Stimulated activated CD8-positive, alpha-beta memory T cell treated with anti-CD3 and anti-CD28 coated beads, Interleukin-4, amount 100 ng/mL, for 1 hour (primary cell): ENCODE data around the gene ADRB1.

Experiments used
- DNase-seq, 2 donors: peaks; one replicate each; pipeline ENCODE4 v3.0.0-alpha.2; 2020; ENCODE audit warnings: low read depth in 2 of 2, low spot score in 1 of 2

ADRB1 gene

DNA sequence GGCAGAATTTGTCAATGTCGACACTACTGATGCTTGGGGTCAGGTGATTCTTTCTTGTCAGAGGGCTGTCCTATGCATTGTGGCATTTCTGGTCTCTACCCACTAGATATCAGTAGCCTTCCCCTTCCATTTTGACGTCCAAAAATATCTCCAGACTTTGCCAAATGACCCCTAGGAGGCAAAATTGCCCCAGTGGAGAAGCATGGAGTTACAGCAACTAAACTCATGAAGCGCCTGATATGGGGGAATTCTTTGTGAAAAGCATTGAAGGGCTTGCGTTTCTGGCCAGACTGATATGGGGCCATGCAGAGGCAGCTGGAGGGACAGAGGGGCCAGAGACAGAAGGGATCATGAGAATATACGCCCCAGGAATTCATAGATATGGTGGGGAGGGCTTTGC lies 43.6 kb downstream of the ADRB1 start:
- no peak for DNase-seq

DNA sequence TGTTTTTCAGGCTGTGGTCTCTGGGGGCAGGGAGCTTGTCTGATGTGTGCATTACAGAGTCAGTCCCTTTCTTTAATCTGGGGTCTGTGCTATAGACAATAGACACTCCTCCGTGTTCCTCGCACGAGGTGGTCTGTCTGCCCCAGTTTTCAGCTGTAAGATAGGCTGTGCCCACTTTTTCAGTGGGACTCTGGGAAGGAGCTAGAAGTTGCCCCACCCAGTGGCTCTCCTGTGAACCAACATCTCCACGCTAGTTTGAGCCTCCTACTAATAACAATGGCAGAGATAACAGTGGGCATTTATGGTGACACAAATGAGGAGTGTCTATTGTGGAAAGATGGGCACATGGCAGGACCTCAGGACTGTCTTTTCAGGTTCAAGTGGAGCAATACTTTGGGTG lies 44.0 kb downstream of the ADRB1 start:
- no peak for DNase-seq

DNA sequence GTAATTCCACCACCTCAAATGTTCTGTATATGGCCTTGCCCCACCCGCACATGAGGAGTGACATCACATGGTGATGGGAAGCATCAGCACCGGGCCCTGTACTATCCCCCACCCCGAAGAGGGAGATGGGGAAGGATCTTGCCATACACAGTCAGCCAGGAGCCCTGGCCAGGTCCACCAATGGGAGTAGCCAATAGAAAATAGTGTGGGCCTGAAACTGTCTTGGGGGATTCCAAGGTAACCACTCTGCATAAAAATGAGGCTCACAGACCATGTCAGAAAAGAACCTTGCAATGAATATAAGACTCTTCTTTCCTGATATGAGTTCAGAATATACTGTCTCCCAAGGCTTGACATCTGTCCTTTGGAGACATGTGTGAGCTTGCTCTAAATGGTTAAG lies 51.1 kb downstream of the ADRB1 start:
- DNase-seq: no peak

DNA sequence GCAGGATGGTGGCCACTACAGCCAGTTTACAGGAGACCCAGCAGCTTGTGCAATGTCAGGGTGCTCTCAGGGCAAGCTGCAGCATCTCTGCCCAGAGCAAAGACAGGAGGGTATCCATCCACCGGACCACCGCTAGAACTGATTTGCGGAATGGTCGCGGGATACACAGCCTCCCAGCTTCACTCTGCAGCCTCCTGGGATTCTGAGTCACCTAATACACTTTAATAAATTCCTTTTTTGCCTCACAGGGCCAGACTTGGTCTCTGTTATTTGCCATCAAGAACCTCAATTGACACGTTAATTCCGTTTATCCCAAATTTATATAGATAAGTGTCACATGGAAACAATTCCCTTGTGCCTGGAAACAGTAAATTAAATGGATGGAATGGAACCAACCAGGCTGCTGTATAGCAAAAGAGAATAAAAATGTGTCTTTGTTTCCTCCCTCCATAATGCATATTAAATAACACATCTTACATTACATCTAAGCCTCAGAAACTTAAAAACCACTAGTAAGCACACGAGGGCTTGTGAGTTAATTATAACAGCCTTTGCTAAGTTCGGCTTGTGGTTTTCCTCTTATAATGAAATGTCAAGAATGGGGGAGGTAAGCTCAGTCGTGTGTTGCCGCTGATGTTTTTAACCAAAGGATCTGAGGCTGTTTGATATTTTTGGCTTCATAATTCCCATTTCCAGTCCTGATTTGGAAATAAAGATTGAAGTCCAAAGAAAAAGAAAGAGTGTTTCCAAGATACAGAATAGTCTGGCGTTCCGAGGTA lies 52.1 kb downstream of the ADRB1 start:
- no peak for DNase-seq
